ENCODE measurements around the gene PDSS2. TPM values are rescaled to one million over a fixed set of nuclear protein-coding genes. Genes with fewer than 3 reads are reported as not detected.

Gene PDSS2
- total and polyA plus RNA-seq, 2 of the 4 experiments (the other 2 are of a cell fraction), result 8.6 to 9.2 TPM

DNA sequence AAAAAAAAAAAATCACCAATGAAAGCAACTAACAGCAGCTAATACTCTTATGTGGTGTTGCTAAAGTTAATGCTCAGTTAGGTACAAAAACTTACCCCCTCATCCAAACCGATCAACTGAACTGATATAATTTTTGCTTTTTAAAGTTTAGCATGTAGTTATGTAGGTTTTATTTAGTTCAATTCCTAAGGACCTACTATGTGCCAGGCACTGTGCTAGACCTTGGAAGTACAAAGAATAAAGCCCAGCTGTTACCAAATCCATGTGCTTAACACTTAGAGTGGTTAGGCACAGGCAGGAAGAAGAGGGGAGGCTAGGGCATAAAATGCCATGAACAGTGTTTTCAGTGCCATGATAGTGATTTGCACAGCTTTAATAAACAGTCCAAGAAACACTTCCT is 85.1 kb downstream of the PDSS2 start:
- intact Hi-C loops (cut with micrococcal nuclease) (no loop called here), dilution Hi-C loops (cut with HindIII; ENCODE audit: low sequenced_read_pairs, unreplicated experiment) (no loop called here), in situ Hi-C loops (cut with MboI; ENCODE audit: low sequenced_read_pairs) (no loop called here)
- H2BK120ac ChIP-seq (ENCODE audit: low read depth, low read length), result no peak overlapping the region
- no peak overlapping the region for H3K9ac ChIP-seq (ENCODE audit: low read depth, low read length)
- no peak overlapping the region for H3K18ac ChIP-seq (ENCODE audit: low read depth, low read length)
- ATAC-seq (ENCODE audit: low read depth) (no peak), DNase-seq (no peak)
- ChIA-PET POLR2A (ENCODE audit: unreplicated experiment) (interaction anchor here (0.6 kb wide), 1 partner anchor 412 kb away, joined by 5 read pairs; no protein-coding TSS in a partner anchor), CTCF (no interaction called here)
- H2AK5ac ChIP-seq (ENCODE audit: low read depth, low read length), result no peak overlapping the region
- no peak overlapping the region for H4K91ac ChIP-seq (ENCODE audit: insufficient read depth, low read depth, low read length)
- H3K4ac ChIP-seq (ENCODE audit: low read depth, low read length), result no peak overlapping the region
- no peak overlapping the region for H3K56ac ChIP-seq (ENCODE audit: extremely low read depth, insufficient read depth, low read length)
- no peak overlapping the region for H3K4me2 ChIP-seq (ENCODE audit: low read depth, low read length)
- BruUV-seq (replicated peaks), result no TSS peak
- H3K27me3 ChIP-seq (ENCODE audit: control insufficient read depth, insufficient read depth, low read length), result no peaks in the 10 kb centered on the region
- H4K8ac ChIP-seq (ENCODE audit: low read depth in 2 of 2, low read length in 2 of 2), result no peak overlapping the region
- H4K20me1 ChIP-seq (ENCODE audit: insufficient read depth, low read length), result no peaks in the 10 kb centered on the region
- no peaks in the 10 kb centered on the region for H3K9me3 ChIP-seq (ENCODE audit: control insufficient read depth, insufficient read depth, low read length)
- H4K5ac ChIP-seq (ENCODE audit: low read depth, low read length), result no peak overlapping the region
- H3K4me1 ChIP-seq (ENCODE audit: control insufficient read depth, insufficient read depth, low read length), result no peaks in the 10 kb centered on the region
- no peak overlapping the region for H2BK20ac ChIP-seq (ENCODE audit: low read depth, low read length)
- H3K79me1 ChIP-seq (ENCODE audit: low read depth in 1 of 2, low read length in 2 of 2), result peaks cover 0 to 3% of the 10 kb centered on the region in 2 experiments; a peak in 1 of 4 replicates
- H2AK9ac ChIP-seq (replicated peaks; ENCODE audit: low read depth, low read length, poor library complexity), result no peak overlapping the region
- no peak overlapping the region for H3K4me3 ChIP-seq (ENCODE audit: insufficient read depth, low read depth, low read length)
- H2BK15ac ChIP-seq (ENCODE audit: low read depth, low read length), result no peak overlapping the region
- H3K14ac ChIP-seq (replicated peaks; ENCODE audit: low read depth, low read length), result no peak overlapping the region
- no peak overlapping the region for H3K23ac ChIP-seq (ENCODE audit: low read depth, low read length)
- H2BK5ac ChIP-seq (ENCODE audit: low read depth, low read length, poor library complexity, severe bottlenecking), result no peak overlapping the region
- no peak overlapping the region for H2AFZ ChIP-seq (replicated peaks; ENCODE audit: low read length, poor library complexity)
- no CpG with 5 or more reads among the region's 1 CpG for WGBS, 2 experiments (ENCODE audit: extremely low coverage in 2 of 2, insufficient read length in 1 of 2)
- no peak overlapping the region for H3K27ac ChIP-seq (ENCODE audit: insufficient read depth, low read length)
- TF ChIP-seq MAZ (IDR thresholded peaks at IDR 0.05; ENCODE audit: borderline replicate concordance, low read depth, low read length), result no peak
- no peak for TF ChIP-seq RFX5 (IDR thresholded peaks at IDR 0.05; ENCODE audit: low read depth, low read length)
- no peak for TF ChIP-seq CEBPB (IDR thresholded peaks at IDR 0.05; ENCODE audit: low read depth, low read length)
- TF ChIP-seq FOS (IDR thresholded peaks at IDR 0.05; ENCODE audit: low read depth, low read length), result no peak
- H3K36me3 ChIP-seq (ENCODE audit: control insufficient read depth, insufficient read depth, low read length), result no peaks in the 10 kb centered on the region
- H3K9me1 ChIP-seq (ENCODE audit: insufficient read depth, low read length), result no peaks in the 10 kb centered on the region

Measured in IMR-90 (cell line).